CD14-positive monocyte (primary cell): ENCODE data around the gene RAB40B. TPM values are rescaled to one million over a fixed set of nuclear protein-coding genes. Genes with fewer than 3 reads are reported as not detected.

Experiments used
- DNase-seq, 3 donors: peaks; one replicate each; pipeline ENCODE4 v3.0.0-alpha.2; 2011 to 2022
- H2AFZ ChIP-seq: 2 replicates; pipeline ENCODE4 v1.6.0; 2012; ENCODE audit warnings: mild to moderate bottlenecking, low read depth, low read length, inconsistent platforms; ENCODE audit not compliant: insufficient read depth, poor library complexity, severe bottlenecking
- H3K27ac ChIP-seq, 2 donors: 1 replicate in 1 of 2; 2 replicates in 1 of 2; pipeline ENCODE4 v1.5.1; 2012 to 2013; ENCODE audit warnings: low read length in 2 of 2, control low read depth in 1 of 2, inconsistent platforms in 1 of 2, low read depth in 1 of 2, mild to moderate bottlenecking in 1 of 2
- H3K27me3 ChIP-seq, 2 donors: one replicate each; pipeline versions ENCODE4 v1.6.0 to v1.6.1; 2011 to 2013; ENCODE audit warnings: low read length in 2 of 2; ENCODE audit not compliant: control insufficient read depth in 2 of 2, insufficient read depth in 2 of 2
- H3K36me3 ChIP-seq, 2 donors: replicated peaks in 1 of 2; 1 replicate in 1 of 2; 2 replicates in 1 of 2; pipeline versions ENCODE4 v1.5.1 to v1.6.1; 2012 to 2013; ENCODE audit warnings: low read length in 2 of 2, control low read depth in 1 of 2, inconsistent platforms in 1 of 2, mild to moderate bottlenecking in 1 of 2; ENCODE audit not compliant: insufficient read depth in 2 of 2, control insufficient read depth in 1 of 2
- H3K4me1 ChIP-seq, 2 donors: 1 replicate in 1 of 2; 2 replicates in 1 of 2; pipeline versions ENCODE4 v1.5.1 to v1.6.1; 2012 to 2013; ENCODE audit warnings: low read length in 2 of 2, control low read depth in 1 of 2, inconsistent platforms in 1 of 2, mild to moderate bottlenecking in 1 of 2, moderate library complexity in 1 of 2; ENCODE audit not compliant: insufficient read depth in 2 of 2, control insufficient read depth in 1 of 2
- H3K4me2 ChIP-seq: replicated peaks from 2 replicates; pipeline ENCODE3; 2012; ENCODE audit warnings: low read length, moderate library complexity, mild to moderate bottlenecking; ENCODE audit not compliant: poor library complexity, severe bottlenecking; ENCODE audit errors: extremely low read depth
- H3K4me3 ChIP-seq, 3 experiments: fragments of 200-600 bp in 1 of 3; sonication (generic) in 1 of 3; replicated peaks in 1 of 3; 1 replicate in 2 of 3; 2 replicates in 1 of 3; pipeline ENCODE4 v1.5.1; 2011 to 2013; ENCODE audit warnings: low read length in 3 of 3, mild to moderate bottlenecking in 3 of 3, control low read depth in 2 of 3, low read depth in 2 of 3, inconsistent platforms in 1 of 3, moderate library complexity in 1 of 3
- H3K79me2 ChIP-seq: 2 replicates; pipeline ENCODE4 v1.6.0; 2012; ENCODE audit warnings: mild to moderate bottlenecking, control low read depth, inconsistent platforms, low read length, moderate library complexity; ENCODE audit not compliant: insufficient read depth
- H3K9ac ChIP-seq: 2 replicates; pipeline ENCODE4 v1.6.0; 2017; ENCODE audit warnings: low read length, mild to moderate bottlenecking; ENCODE audit not compliant: insufficient read depth, poor library complexity, severe bottlenecking
- H3K9me3 ChIP-seq, 2 donors: replicated peaks in 1 of 2; 1 replicate in 1 of 2; 2 replicates in 1 of 2; pipeline versions ENCODE4 v1.5.1 to v1.6.1; 2012 to 2013; ENCODE audit warnings: low read length in 2 of 2, control low read depth in 1 of 2; ENCODE audit not compliant: control insufficient read depth in 1 of 2, insufficient read depth in 1 of 2
- H4K20me1 ChIP-seq: 2 replicates; pipeline ENCODE4 v1.6.0; 2012; ENCODE audit warnings: mild to moderate bottlenecking, low read length, control low read depth, moderate library complexity; ENCODE audit not compliant: insufficient read depth
- H3K27ac Mint-ChIP-seq, 7 donors: one replicate each; pipeline ENCODE4 v1.8.0; 2020; ENCODE audit warnings: mild to moderate bottlenecking in 7 of 7, mixed read lengths in 7 of 7, moderate library complexity in 6 of 7, inconsistent platforms in 2 of 7
- H3K27me3 Mint-ChIP-seq, 3 donors: one replicate each; pipeline ENCODE4 v1.8.0; 2021 to 2022; ENCODE audit warnings: low read depth in 3 of 3, mild to moderate bottlenecking in 3 of 3, mixed read lengths in 3 of 3, moderate library complexity in 3 of 3, inconsistent platforms in 1 of 3
- H3K36me3 Mint-ChIP-seq, 2 donors: one replicate each; pipeline ENCODE4 v1.8.0; 2020; ENCODE audit warnings: mixed read lengths in 2 of 2, inconsistent platforms in 1 of 2, mild to moderate bottlenecking in 1 of 2
- H3K4me1 Mint-ChIP-seq: one replicate; pipeline ENCODE4 v1.8.0; 2020; ENCODE audit warnings: mild to moderate bottlenecking, mixed read lengths
- H3K4me3 Mint-ChIP-seq, 2 donors: one replicate each; pipeline ENCODE4 v1.8.0; 2020; ENCODE audit warnings: mild to moderate bottlenecking in 2 of 2, mixed read lengths in 2 of 2, moderate library complexity in 1 of 2
- H3K9me3 Mint-ChIP-seq, 7 donors: one replicate each; pipeline ENCODE4 v1.8.0; 2020 to 2022; ENCODE audit warnings: mixed read lengths in 7 of 7, mild to moderate bottlenecking in 6 of 7, moderate library complexity in 6 of 7, inconsistent platforms in 2 of 7
- CTCF ChIP-seq: fragments of 200-600 bp; IDR thresholded peaks from one replicate; pipeline ENCODE4 v1.8.0; 2022; ENCODE audit warnings: antibody characterized with exemption, mild to moderate bottlenecking
- WGBS: methylation state at CpG from one replicate; pipeline ENCODE4 v1.1.5; 2013; ENCODE audit warnings: missing lambda C conversion rate; ENCODE audit not compliant: insufficient coverage; 5-methylcytosine and 5-hydroxymethylcytosine counted together
- intact Hi-C, 2 donors: fragments of 100-400 bp; cut with micrococcal nuclease; formaldehyde crosslinking; loops; one replicate each; pipeline versions ENCODE4 v1.15.0 to v1.15.1; 2023
- polyA plus RNA-seq, 3 donors: library from polyadenylated mRNA; depleted of rRNA in 1 of 3; unstranded in 2 of 3; stranded (reverse) in 1 of 3; fragments of 300-500 nt in 2 of 3; fragments of >200 nt in 1 of 3; fragmentation: Illumina TruSeq in 2 of 3; gene quantifications; 1 replicate in 2 of 3; 2 replicates in 1 of 3; pipeline ENCODE4 v1.2.3, GENCODE V29; 2012 to 2021

RAB40B gene
- polyA plus RNA-seq, 3 donors: 0.75 to 2.2 (median 0.95) TPM

GRCh38 chr17:82685291-82685690 is 13.2 kb downstream of the RAB40B start:
- intact Hi-C loops: no loop called here
- no peak overlapping the region for H3K27ac ChIP-seq
- H3K4me1 Mint-ChIP-seq: peaks cover 2% of the 10 kb centered on the region
- H4K20me1 ChIP-seq: no peaks in the 10 kb centered on the region
- no peaks in the 10 kb centered on the region for H3K27me3 ChIP-seq
- no peak overlapping the region for H3K4me3 Mint-ChIP-seq
- peaks cover 5 to 21% (median 13%) of the 10 kb centered on the region in 7 donors for H3K9me3 Mint-ChIP-seq
- H3K4me1 ChIP-seq: peaks cover 0 to 3% of the 10 kb centered on the region in 2 donors
- TF ChIP-seq CTCF: no peak
- no peak overlapping the region for H3K4me2 ChIP-seq
- no peak overlapping the region for H3K4me3 ChIP-seq
- WGBS: 96% methylated on average over 11 of the region's 12 CpGs
- H3K27me3 Mint-ChIP-seq: peaks cover 2 to 4% (median 4%) of the 10 kb centered on the region in 3 donors
- no peak overlapping the region for H3K9ac ChIP-seq
- no peaks in the 10 kb centered on the region for H3K36me3 ChIP-seq
- no peaks in the 10 kb centered on the region for H3K79me2 ChIP-seq
- DNase-seq: no peak
- peaks cover 4 to 11% of the 10 kb centered on the region in 2 donors for H3K9me3 ChIP-seq
- H3K27ac Mint-ChIP-seq: no peak overlapping the region
- H3K36me3 Mint-ChIP-seq: no peaks in the 10 kb centered on the region
- H2AFZ ChIP-seq: no peak overlapping the region

- peaks cover 0 to 3% of the 10 kb centered on the region in 2 donors for H3K4me1 ChIP-seq
- H3K4me1 Mint-ChIP-seq: peaks cover 2% of the 10 kb centered on the region
- no peak overlapping the region for H2AFZ ChIP-seq
- no peak overlapping the region for H3K4me3 ChIP-seq
- H3K27ac ChIP-seq: no peak overlapping the region
- no peaks in the 10 kb centered on the region for H3K36me3 ChIP-seq
- no peak overlapping the region for H3K9ac ChIP-seq
- peaks cover 5 to 21% (median 13%) of the 10 kb centered on the region in 7 donors for H3K9me3 Mint-ChIP-seq
- no peaks in the 10 kb centered on the region for H3K27me3 ChIP-seq
- DNase-seq: no peak
- intact Hi-C loops: no loop called here
- H3K4me3 Mint-ChIP-seq: no peak overlapping the region
- peaks cover 4 to 11% of the 10 kb centered on the region in 2 donors for H3K9me3 ChIP-seq
- H3K27ac Mint-ChIP-seq: no peak overlapping the region
- no peak for TF ChIP-seq CTCF
- peaks cover 2 to 4% (median 4%) of the 10 kb centered on the region in 3 donors for H3K27me3 Mint-ChIP-seq
- no peaks in the 10 kb centered on the region for H3K79me2 ChIP-seq
- no peak overlapping the region for H3K4me2 ChIP-seq
- 96% methylated on average over 5 of the region's 13 CpGs for WGBS
- H4K20me1 ChIP-seq: no peaks in the 10 kb centered on the region
- no peaks in the 10 kb centered on the region for H3K36me3 Mint-ChIP-seq
These were observed 14.2 kb downstream of the RAB40B start for GRCh38 chr17:82684228-82684841.
